Parathyroid adenoma (tissue), 2 donors: ENCODE results near the gene FAM83G.

Experiments
- H2AFZ ChIP-seq: fragments of 300-600 bp; sonication (generic); one replicate; pipeline ENCODE4 v1.7.0; 2017; ENCODE audit warnings: antibody characterized with exemption, mild to moderate bottlenecking
- H3K27ac ChIP-seq: fragments of 300-600 bp; sonication (generic); one replicate; pipeline ENCODE4 v1.7.0; 2017
- H3K27me3 ChIP-seq: fragments of 300-600 bp; sonication (generic); one replicate; pipeline ENCODE4 v1.7.0; 2017; ENCODE audit warnings: low read length; ENCODE audit not compliant: control insufficient read depth, insufficient read depth
- H3K36me3 ChIP-seq: fragments of 300-600 bp; sonication (generic); one replicate; pipeline ENCODE4 v1.7.0; 2017; ENCODE audit warnings: low read length; ENCODE audit not compliant: control insufficient read depth, insufficient read depth
- H3K4me1 ChIP-seq: fragments of 300-600 bp; sonication (generic); one replicate; pipeline ENCODE4 v1.7.0; 2017; ENCODE audit warnings: control low read depth
- H3K4me2 ChIP-seq: fragments of 300-600 bp; sonication (generic); one replicate; pipeline ENCODE4 v1.7.0; 2017; ENCODE audit warnings: low read length
- H3K4me3 ChIP-seq: fragments of 300-600 bp; sonication (generic); one replicate; pipeline ENCODE4 v1.7.0; 2017; ENCODE audit warnings: low read depth, low read length
- H3K79me2 ChIP-seq: fragments of 300-600 bp; sonication (generic); one replicate; pipeline ENCODE4 v1.7.0; 2017; ENCODE audit warnings: control low read depth
- H3K9ac ChIP-seq: fragments of 300-600 bp; sonication (generic); one replicate; pipeline ENCODE4 v1.7.0; 2017; ENCODE audit warnings: mild to moderate bottlenecking
- H3K9me3 ChIP-seq: fragments of 300-600 bp; sonication (generic); one replicate; pipeline ENCODE4 v1.7.0; 2017; ENCODE audit warnings: low read length; ENCODE audit not compliant: control insufficient read depth
- CTCF ChIP-seq: fragments of 300-600 bp; sonication (generic); IDR thresholded peaks from one replicate; pipeline ENCODE4 v1.7.0; 2017; ENCODE audit warnings: antibody characterized with exemption, mild to moderate bottlenecking
- donor health status: primary hyperparathyroidism.

The FAM83G gene

GRCh38 chr17:18975597-18975996, 29.0 kb downstream of the FAM83G start:
- H3K9ac ChIP-seq: no peak overlapping the region
- H3K4me2 ChIP-seq: no peak overlapping the region
- no peak overlapping the region for H2AFZ ChIP-seq
- H3K9me3 ChIP-seq: no peaks in the 10 kb centered on the region
- no peaks in the 10 kb centered on the region for H3K79me2 ChIP-seq
- no peaks in the 10 kb centered on the region for H3K4me1 ChIP-seq
- H3K4me3 ChIP-seq: no peak overlapping the region
- H3K27me3 ChIP-seq: no peaks in the 10 kb centered on the region
- no peaks in the 10 kb centered on the region for H3K36me3 ChIP-seq
- H3K27ac ChIP-seq: no peak overlapping the region
- TF ChIP-seq CTCF: no peak

GRCh38 chr17:18974407-18975149, 30.0 kb downstream of the FAM83G start:
- no peak for TF ChIP-seq CTCF
- Histone ChIP-seq H3K9ac (no peak overlapping the region), H3K4me3 (no peak overlapping the region), H3K9me3 (no peaks in the 10 kb centered on the region), H3K4me2 (no peak overlapping the region), H3K27me3 (no peaks in the 10 kb centered on the region), H3K79me2 (no peaks in the 10 kb centered on the region), H3K36me3 (no peaks in the 10 kb centered on the region), H3K4me1 (peaks cover 4% of the 10 kb centered on the region), H3K27ac (no peak overlapping the region), H2AFZ (no peak overlapping the region)

DNA sequence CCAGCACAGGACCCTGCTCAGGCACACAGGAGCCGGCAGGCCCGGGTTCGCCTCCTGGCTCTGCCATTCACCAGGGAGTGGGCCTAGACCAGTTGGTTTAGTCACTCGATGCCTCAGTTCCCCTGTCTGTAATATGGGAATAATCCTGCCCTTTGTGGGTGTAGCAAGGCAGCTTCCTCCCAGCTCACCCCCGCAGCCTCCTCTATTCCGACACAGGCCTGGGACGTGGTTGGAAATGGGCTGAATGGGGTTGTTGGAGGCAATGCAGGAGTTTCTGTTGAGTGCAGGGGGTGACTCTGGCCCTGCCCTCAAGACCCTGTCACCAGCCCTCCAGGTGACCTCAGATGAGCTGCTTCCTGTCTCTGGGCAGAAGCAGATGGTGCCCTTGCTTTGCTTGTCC, 32.8 kb downstream of the FAM83G start:
- Histone ChIP-seq H3K9me3 (no peaks in the 10 kb centered on the region), H3K79me2 (no peaks in the 10 kb centered on the region), H3K9ac (no peak overlapping the region), H3K36me3 (no peaks in the 10 kb centered on the region), H3K27ac (no peak overlapping the region), H3K4me3 (no peak overlapping the region), H2AFZ (no peak overlapping the region), H3K4me2 (no peak overlapping the region), H3K4me1 (peaks cover 23% of the 10 kb centered on the region), H3K27me3 (no peaks in the 10 kb centered on the region)
- no peak for TF ChIP-seq CTCF

DNA sequence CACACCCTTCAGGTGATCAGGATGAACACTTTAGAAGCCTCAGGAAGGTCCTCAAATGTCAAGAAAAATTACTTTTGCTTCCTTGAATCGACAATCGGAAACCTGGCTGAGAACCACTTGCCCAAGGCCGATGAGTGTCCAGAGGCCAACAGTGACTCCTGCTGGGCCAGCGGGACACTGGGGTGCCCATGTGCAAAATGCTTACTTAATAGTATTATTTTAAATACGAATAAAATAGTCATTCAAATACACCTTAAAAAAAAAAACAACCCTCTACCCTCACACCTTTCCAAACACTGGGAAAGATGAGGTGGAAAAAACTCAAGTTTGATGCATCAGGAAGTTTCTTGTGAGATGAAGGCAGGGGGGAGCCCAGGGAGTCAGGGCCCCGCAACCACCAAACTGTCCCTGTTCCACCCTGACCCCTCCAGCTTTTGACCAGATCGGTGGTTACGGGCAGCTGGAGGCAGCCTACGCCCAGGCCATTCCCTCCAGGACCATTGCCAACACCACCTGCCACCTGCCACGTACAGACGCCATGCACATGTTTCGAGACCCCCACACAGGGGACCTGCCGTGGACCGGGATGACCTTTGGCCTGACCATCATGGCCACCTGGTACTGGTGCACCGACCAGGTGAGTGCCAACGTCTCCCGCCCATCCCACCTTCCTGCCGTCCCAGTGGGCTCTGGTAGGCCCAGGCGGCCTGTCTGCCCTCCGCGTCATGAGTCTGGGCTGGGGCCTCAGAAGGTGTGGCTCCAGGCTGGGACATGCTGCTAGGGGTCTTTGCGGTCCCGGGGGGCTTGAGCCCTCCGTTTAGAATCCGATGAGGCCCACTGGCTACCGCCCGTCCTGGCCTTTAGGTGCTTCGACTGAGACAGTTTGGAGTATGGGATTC, 33.7 kb downstream of the FAM83G start:
- no peak overlapping the region for H3K4me2 ChIP-seq
- no peaks in the 10 kb centered on the region for H3K36me3 ChIP-seq
- no peak overlapping the region for H3K9ac ChIP-seq
- no peak overlapping the region for H3K4me3 ChIP-seq
- no peak overlapping the region for H3K27ac ChIP-seq
- H3K9me3 ChIP-seq: no peaks in the 10 kb centered on the region
- no peak overlapping the region for H2AFZ ChIP-seq
- TF ChIP-seq CTCF: no peak
- H3K4me1 ChIP-seq: peaks cover 25% of the 10 kb centered on the region
- H3K27me3 ChIP-seq: no peaks in the 10 kb centered on the region
- H3K79me2 ChIP-seq: no peaks in the 10 kb centered on the region
